ENCODE results near the gene KLHL17. TPM values are rescaled to one million over a fixed set of nuclear protein-coding genes. Genes with fewer than 3 reads are reported as not detected.

Gene KLHL17
- total and polyA plus RNA-seq, 9 of the 15 experiments (the other 6 are each of a cell fraction or from before 2014, with no cell fraction given): 0.14 to 84.8 (median 13.0) TPM

DNA sequence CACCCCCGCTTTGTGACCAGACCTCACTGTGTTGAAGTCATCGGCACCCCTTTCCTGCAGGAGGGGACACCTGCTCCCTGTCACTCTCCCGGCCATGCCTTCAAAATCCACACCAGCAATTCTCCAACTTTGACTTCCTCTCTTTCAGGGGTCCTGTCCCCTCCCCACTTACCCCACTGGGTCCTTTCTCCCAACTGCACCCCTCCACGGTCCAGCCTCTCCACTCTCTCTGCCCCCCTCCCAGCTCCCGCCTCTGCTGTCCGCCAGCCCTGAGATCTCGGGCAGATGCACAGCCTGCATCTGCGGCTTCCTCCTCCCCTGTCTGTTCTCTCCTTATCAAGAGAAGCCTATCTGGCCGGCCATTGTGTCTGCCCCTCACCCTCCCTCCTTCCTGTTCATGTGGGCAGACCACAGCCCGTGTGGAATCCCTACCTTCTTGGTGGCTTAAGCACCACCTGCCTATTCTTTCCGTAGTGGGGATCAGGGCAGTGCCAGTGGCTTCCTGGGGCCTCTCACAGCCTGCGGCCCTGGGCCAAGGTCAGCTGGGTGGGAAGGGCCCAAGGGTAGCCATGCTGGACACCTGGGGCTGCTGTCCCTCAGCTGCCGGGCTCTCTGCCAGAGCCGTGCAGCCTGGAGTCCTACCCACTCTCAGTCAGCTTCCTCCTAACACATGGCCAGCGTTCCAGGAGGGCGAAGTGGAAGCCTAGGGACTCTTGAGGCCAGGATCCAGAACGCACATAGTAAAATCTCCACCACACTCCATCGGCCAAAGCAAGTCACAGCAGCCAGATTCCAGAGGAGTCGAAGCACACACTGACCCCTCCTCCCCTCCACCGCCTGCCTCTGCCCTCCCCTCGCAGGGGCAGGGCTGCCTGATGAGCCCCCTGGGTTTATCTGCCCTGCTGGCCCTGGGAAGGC is 44.7 kb downstream of the KLHL17 start (continued):
- no peak for TF ChIP-seq ZNF253 (CRISPR knock-in tag; conservative IDR thresholded peaks at IDR 0.05)
- no peak for TF ChIP-seq ZNF507 (tag; conservative IDR thresholded peaks at IDR 0.05)
- peak; percentile 84 for TF ChIP-seq ESRRA (IDR thresholded peaks at IDR 0.05; ENCODE audit: borderline replicate concordance, low read depth)
- no peak for TF ChIP-seq ZNF444 (CRISPR knock-in tag; IDR thresholded peaks at IDR 0.05)
- TF ChIP-seq ZNF561 (CRISPR knock-in tag; conservative IDR thresholded peaks at IDR 0.05): no peak
- TF ChIP-seq SMARCC2 (IDR thresholded peaks at IDR 0.05; ENCODE audit: low read depth): no peak
- TF ChIP-seq RCOR1 (IDR thresholded peaks at IDR 0.05; ENCODE audit: borderline replicate concordance in 1 of 2, low read depth in 2 of 2, low read length in 2 of 2): peak in 1 of 2 experiments; percentile 93; a peak in 3 of 4 replicates
- TF ChIP-seq MEIS2 (IDR thresholded peaks at IDR 0.05; ENCODE audit: partially characterized antibody): no peak
- TF ChIP-seq ZNF589 (CRISPR knock-in tag; IDR thresholded peaks at IDR 0.05; ENCODE audit: low read depth): peak; percentile 80; the same call in 1 of the 2 replicates
- no peak for TF ChIP-seq NR4A1 (CRISPR knock-in tag; IDR thresholded peaks at IDR 0.05)
- TF ChIP-seq NR4A1 (tag; IDR thresholded peaks at IDR 0.05): peak; percentile 96
- peak; percentile 89 for TF ChIP-seq CTBP1 (IDR thresholded peaks at IDR 0.05; ENCODE audit: borderline replicate concordance)
- TF ChIP-seq, protein P1, sequence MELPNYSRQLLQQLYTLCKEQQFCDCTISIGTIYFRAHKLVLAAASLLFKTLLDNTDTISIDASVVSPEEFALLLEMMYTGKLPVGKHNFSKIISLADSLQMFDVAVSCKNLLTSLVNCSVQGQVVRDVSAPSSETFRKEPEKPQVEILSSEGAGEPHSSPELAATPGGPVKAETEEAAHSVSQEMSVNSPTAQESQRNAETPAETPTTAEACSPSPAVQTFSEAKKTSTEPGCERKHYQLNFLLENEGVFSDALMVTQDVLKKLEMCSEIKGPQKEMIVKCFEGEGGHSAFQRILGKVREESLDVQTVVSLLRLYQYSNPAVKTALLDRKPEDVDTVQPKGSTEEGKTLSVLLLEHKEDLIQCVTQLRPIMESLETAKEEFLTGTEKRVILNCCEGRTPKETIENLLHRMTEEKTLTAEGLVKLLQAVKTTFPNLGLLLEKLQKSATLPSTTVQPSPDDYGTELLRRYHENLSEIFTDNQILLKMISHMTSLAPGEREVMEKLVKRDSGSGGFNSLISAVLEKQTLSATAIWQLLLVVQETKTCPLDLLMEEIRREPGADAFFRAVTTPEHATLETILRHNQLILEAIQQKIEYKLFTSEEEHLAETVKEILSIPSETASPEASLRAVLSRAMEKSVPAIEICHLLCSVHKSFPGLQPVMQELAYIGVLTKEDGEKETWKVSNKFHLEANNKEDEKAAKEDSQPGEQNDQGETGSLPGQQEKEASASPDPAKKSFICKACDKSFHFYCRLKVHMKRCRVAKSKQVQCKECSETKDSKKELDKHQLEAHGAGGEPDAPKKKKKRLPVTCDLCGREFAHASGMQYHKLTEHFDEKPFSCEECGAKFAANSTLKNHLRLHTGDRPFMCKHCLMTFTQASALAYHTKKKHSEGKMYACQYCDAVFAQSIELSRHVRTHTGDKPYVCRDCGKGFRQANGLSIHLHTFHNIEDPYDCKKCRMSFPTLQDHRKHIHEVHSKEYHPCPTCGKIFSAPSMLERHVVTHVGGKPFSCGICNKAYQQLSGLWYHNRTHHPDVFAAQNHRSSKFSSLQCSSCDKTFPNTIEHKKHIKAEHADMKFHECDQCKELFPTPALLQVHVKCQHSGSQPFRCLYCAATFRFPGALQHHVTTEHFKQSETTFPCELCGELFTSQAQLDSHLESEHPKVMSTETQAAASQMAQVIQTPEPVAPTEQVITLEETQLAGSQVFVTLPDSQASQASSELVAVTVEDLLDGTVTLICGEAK (IDR thresholded peaks at IDR 0.05): peak; percentile 59; the same call in 1 of the 2 replicates
- TF ChIP-seq, protein P1 (CRISPR knock-in tag; IDR thresholded peaks at IDR 0.05): no peak
- TF ChIP-seq TFAM (CRISPR knock-in tag; conservative IDR thresholded peaks at IDR 0.05): no peak
- TF ChIP-seq NR2C2 (CRISPR knock-in tag; IDR thresholded peaks at IDR 0.05): no peak
- peak; percentile 50; the same call in 1 of the 2 replicates for TF ChIP-seq NR2C2 (tag; IDR thresholded peaks at IDR 0.05)
- no peak for TF ChIP-seq THRAP3 (IDR thresholded peaks at IDR 0.05; ENCODE audit: borderline replicate concordance)
